Measurements from ENCODE around the gene GMIP.
"Not testable (repeated sequence)": the region's sequence is repeated elsewhere in the genome, so short reads cannot be mapped to it uniquely, and the experiment has no call there.

Gene GMIP

DNA sequence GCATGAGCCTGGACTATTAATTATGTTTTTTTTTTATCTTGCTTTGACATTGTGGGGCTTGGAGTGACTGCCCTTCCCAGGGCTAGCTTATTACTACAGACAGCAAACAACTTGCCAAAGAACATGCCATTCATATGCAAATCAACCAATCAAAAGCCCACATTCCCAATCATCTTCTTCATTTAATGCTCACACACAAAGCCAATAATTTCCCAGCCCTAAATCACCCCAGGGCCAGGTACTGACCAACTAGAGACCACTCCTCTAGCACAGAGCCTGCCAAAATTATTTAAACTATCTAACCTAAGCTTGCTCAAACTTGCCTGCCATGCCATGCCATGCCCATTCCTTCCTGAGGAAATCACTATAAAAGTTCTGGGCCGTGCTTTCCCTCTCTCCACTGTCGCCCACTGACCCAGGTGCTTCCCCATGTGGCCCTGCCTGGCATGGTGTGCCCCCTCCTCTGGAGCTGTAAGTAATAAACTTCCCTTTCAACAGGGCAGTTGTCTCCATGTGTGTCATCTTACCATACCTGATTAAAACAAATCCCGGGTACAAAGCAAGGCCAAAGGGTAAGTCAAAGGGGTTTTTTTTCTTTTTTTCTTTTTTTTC, 40.6 kb downstream of the GMIP start:
- no peak for TF ChIP-seq EZH2 (IDR thresholded peaks at IDR 0.05; ENCODE audit: borderline replicate concordance, low read depth, low read length, severe bottlenecking)
- TF ChIP-seq, protein P1, sequence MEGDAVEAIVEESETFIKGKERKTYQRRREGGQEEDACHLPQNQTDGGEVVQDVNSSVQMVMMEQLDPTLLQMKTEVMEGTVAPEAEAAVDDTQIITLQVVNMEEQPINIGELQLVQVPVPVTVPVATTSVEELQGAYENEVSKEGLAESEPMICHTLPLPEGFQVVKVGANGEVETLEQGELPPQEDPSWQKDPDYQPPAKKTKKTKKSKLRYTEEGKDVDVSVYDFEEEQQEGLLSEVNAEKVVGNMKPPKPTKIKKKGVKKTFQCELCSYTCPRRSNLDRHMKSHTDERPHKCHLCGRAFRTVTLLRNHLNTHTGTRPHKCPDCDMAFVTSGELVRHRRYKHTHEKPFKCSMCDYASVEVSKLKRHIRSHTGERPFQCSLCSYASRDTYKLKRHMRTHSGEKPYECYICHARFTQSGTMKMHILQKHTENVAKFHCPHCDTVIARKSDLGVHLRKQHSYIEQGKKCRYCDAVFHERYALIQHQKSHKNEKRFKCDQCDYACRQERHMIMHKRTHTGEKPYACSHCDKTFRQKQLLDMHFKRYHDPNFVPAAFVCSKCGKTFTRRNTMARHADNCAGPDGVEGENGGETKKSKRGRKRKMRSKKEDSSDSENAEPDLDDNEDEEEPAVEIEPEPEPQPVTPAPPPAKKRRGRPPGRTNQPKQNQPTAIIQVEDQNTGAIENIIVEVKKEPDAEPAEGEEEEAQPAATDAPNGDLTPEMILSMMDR (IDR thresholded peaks at IDR 0.05; ENCODE audit: borderline replicate concordance, extremely low read depth, low read length, poor library complexity, severe bottlenecking): no peak
- Histone ChIP-seq H3K79me2 (ENCODE audit: insufficient read depth, low read length) (no peaks in the 10 kb centered on the region), H3K9ac (ENCODE audit: low read depth, low read length) (no peak overlapping the region), H3K4me2 (ENCODE audit: insufficient read depth, low read length) (no peak overlapping the region), H2AFZ (ENCODE audit: low read depth, low read length) (no peak overlapping the region), H4K20me1 (ENCODE audit: insufficient read depth, low read length) (no peaks in the 10 kb centered on the region), H3K9me3 (ENCODE audit: insufficient read depth, low read length, severe bottlenecking) (no peaks in the 10 kb centered on the region), H3K27ac (ENCODE audit: low read length) (no peak overlapping the region), H3K36me3 (ENCODE audit: insufficient read depth, low read length) (peaks cover 7% of the 10 kb centered on the region; the same call in 1 of the 2 replicates), H3K27me3 (ENCODE audit: insufficient read depth, low read length, poor library complexity) (no peaks in the 10 kb centered on the region), H3K4me3 (ENCODE audit: low read depth in 1 of 2, low read length in 2 of 2) (no peak overlapping the region), H3K4me1 (ENCODE audit: insufficient read depth, low read length) (peaks cover 13% of the 10 kb centered on the region)
- no peak for ATAC-seq (ENCODE audit: insufficient read depth, low read depth)
- no peak for DNase-seq

DNA sequence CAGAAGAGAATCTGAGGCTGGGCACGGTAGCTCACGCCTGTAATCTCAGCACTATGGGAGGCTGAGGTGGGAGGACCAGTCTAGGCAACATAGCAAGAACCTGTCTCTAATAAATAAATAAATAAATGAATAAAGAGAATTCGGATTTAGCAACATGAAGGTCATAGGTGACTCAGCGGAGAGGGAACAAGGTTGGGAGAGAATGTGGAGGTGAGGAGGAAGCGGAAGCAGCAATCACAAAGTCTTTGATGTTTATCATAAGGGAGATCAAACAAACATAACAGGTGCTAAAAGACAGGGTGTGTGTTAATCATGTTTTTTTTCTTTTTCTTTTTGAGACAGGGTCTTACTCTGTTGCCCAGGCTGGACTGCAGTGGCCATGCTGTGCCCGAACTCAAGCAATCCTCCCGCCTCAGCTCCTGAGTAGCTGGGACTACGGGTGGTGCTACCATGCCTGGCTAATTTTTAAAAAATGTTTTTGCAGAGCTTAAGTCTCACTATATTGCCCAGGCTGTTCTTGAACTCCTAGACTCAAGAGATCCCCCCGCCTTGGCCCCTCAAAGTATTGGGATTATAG, 41.2 kb downstream of the GMIP start:
- ATAC-seq (ENCODE audit: insufficient read depth, low read depth) (no peak), DNase-seq (no peak)
- H3K4me3 ChIP-seq (ENCODE audit: low read depth in 1 of 2, low read length in 2 of 2): no peak overlapping the region
- H3K4me1 ChIP-seq (ENCODE audit: insufficient read depth, low read length): peaks cover 13% of the 10 kb centered on the region
- TF ChIP-seq, protein P1 (IDR thresholded peaks at IDR 0.05; ENCODE audit: borderline replicate concordance, extremely low read depth, low read length, poor library complexity, severe bottlenecking): no peak
- TF ChIP-seq EZH2 (IDR thresholded peaks at IDR 0.05; ENCODE audit: borderline replicate concordance, low read depth, low read length, severe bottlenecking): no peak
- H3K9ac ChIP-seq (ENCODE audit: low read depth, low read length): no peak overlapping the region
- no peaks in the 10 kb centered on the region for H4K20me1 ChIP-seq (ENCODE audit: insufficient read depth, low read length)
- H2AFZ ChIP-seq (ENCODE audit: low read depth, low read length): no peak overlapping the region
- no peaks in the 10 kb centered on the region for H3K79me2 ChIP-seq (ENCODE audit: insufficient read depth, low read length)
- H3K36me3 ChIP-seq (ENCODE audit: insufficient read depth, low read length): peaks cover 11% of the 10 kb centered on the region
- H3K9me3 ChIP-seq (ENCODE audit: insufficient read depth, low read length, severe bottlenecking): no peaks in the 10 kb centered on the region
- H3K27me3 ChIP-seq (ENCODE audit: insufficient read depth, low read length, poor library complexity): no peaks in the 10 kb centered on the region
- H3K27ac ChIP-seq (ENCODE audit: low read length): no peak overlapping the region
- H3K4me2 ChIP-seq (ENCODE audit: insufficient read depth, low read length): no peak overlapping the region

DNA sequence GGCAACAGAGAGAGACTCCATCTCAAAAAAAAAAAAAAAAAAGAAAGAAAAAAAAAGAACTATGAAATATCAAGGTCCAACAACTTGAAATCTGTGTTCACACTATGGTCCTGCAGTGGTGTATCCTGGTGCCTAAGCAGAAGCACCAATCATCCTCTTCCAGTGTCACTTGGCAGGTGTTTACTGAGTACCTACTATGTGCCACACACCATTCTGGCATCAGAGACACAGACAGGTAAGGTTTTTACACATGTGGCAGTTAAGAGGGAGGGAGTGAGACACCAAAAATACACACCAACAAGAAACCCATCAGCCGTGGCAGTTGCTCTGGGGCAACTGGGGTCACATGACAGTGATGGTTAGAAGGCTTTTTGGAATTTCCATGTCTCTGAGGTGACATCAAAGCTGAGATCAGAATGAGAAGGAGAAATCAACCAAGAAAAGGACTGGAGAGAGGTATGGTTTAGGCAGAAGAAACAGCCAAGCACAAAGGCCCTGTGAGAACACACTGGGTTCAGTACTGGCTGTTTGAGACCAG, 42.6 kb downstream of the GMIP start:
- ATAC-seq (ENCODE audit: insufficient read depth, low read depth) (no peak), DNase-seq (no peak)
- Histone ChIP-seq H3K4me1 (ENCODE audit: insufficient read depth, low read length) (peaks cover 2% of the 10 kb centered on the region; the same call in 1 of the 2 replicates), H3K79me2 (ENCODE audit: insufficient read depth, low read length) (no peaks in the 10 kb centered on the region), H3K4me2 (ENCODE audit: insufficient read depth, low read length) (no peak overlapping the region), H3K9ac (ENCODE audit: low read depth, low read length) (no peak overlapping the region), H3K27ac (ENCODE audit: low read length) (no peak overlapping the region), H2AFZ (ENCODE audit: low read depth, low read length) (no peak overlapping the region), H3K9me3 (ENCODE audit: insufficient read depth, low read length, severe bottlenecking) (no peaks in the 10 kb centered on the region), H3K4me3 (ENCODE audit: low read depth in 1 of 2, low read length in 2 of 2) (no peak overlapping the region), H4K20me1 (ENCODE audit: insufficient read depth, low read length) (no peaks in the 10 kb centered on the region), H3K27me3 (ENCODE audit: insufficient read depth, low read length, poor library complexity) (no peaks in the 10 kb centered on the region), H3K36me3 (ENCODE audit: insufficient read depth, low read length) (peaks cover 14% of the 10 kb centered on the region)
- TF ChIP-seq, protein P1 (IDR thresholded peaks at IDR 0.05; ENCODE audit: borderline replicate concordance, extremely low read depth, low read length, poor library complexity, severe bottlenecking): no peak
- TF ChIP-seq EZH2 (IDR thresholded peaks at IDR 0.05; ENCODE audit: borderline replicate concordance, low read depth, low read length, severe bottlenecking): no peak

DNA sequence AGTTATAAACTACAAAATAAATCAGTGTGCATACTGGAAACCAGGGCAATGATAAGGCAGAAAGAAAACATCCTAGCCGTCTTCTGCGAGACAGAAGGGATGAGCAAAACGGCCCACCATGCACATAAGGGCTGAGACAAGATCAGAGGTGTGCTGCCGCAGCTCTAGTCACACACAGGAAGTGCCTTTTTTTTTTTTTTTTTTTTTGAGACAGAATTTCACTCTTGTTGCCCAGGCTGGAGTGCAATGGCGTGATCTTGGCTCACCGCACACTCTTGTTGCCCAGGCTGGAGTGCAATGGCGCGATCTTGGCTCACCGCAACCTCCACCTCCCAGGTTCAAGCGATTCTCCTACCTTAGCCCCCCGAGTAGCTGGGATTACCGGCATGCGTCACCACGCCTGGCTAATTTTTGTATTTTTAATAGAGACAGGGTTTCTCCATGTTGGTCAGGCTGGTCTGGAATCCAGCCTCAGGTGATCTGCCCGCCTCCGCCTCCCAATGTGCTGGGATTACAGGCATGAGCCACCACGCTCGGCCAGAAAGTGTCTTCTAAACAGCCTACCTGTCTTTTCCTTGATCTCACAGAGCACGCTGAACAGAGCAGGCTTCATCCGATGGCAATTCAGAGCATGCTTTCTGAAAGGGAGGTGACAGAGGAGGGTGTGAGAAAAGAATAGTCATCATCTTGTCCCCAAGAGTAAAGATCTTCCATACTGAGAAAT, 44.6 kb downstream of the GMIP start:
- H3K27ac ChIP-seq (ENCODE audit: low read length): peak overlapping the region; percentile 13; the same call in 1 of the 2 replicates
- not testable (repeated sequence) for H3K27me3 ChIP-seq (ENCODE audit: insufficient read depth, low read length, poor library complexity); H3K4me2 ChIP-seq (ENCODE audit: insufficient read depth, low read length); H4K20me1 ChIP-seq (ENCODE audit: insufficient read depth, low read length); H3K79me2 ChIP-seq (ENCODE audit: insufficient read depth, low read length); H3K9ac ChIP-seq (ENCODE audit: low read depth, low read length); H3K4me3 ChIP-seq (ENCODE audit: low read depth in 1 of 2, low read length in 2 of 2); H3K9me3 ChIP-seq (ENCODE audit: insufficient read depth, low read length, severe bottlenecking); H2AFZ ChIP-seq (ENCODE audit: low read depth, low read length); H3K4me1 ChIP-seq (ENCODE audit: insufficient read depth, low read length)
- peaks cover 14% of the 10 kb centered on the region for H3K36me3 ChIP-seq (ENCODE audit: insufficient read depth, low read length)
- ATAC-seq (ENCODE audit: insufficient read depth, low read depth): peak; percentile 66
- DNase-seq: peak; percentile 46
